ENCODE data around the gene DNAH3. TPM values are rescaled to one million over a fixed set of nuclear protein-coding genes. Genes with fewer than 3 reads are reported as not detected.

The DNAH3 gene
- polyA plus RNA-seq, 2 of the 4 experiments (the other 2 are of a cell fraction), result 0.37 to 0.81 TPM

GRCh38 chr16:21186326-21186691 lies 35.7 kb upstream of the DNAH3 start:
- Histone ChIP-seq H3K4me3 (no peak overlapping the region), H3K9me3 (peaks cover 3% of the 10 kb centered on the region; the same call in 2 of the 3 replicates), H3K4me2 (no peak overlapping the region), H3K4me1 (peaks cover 10% of the 10 kb centered on the region; the same call in 2 of the 3 replicates), H3K27ac (no peak overlapping the region)
- no peak for DNase-seq (ENCODE audit: low read depth in 1 of 2, low spot score in 1 of 2)
- WGBS (ENCODE audit: missing lambda C conversion rate), result 86% methylated on average over 4 of the region's 4 CpGs
- ChIA-PET POLR2A (interaction anchor here (1.6 kb wide), 1 partner anchor 114 kb away, joined by 4 read pairs; no protein-coding TSS in a partner anchor), CTCF (interaction anchor here (0.6 to 11.5 kb wide), 10 partner anchors 9 to 336 kb away, joined by 3 to 160 read pairs (median 6); partner anchors contain the start of gene CRYM)
- no peak for TF ChIP-seq NFE2L2 (conservative IDR thresholded peaks at IDR 0.05; ENCODE audit: low read length)
- no peak for TF ChIP-seq KDM5A (IDR thresholded peaks at IDR 0.05)
- no peak for TF ChIP-seq JUN (IDR thresholded peaks at IDR 0.05)
- no peak for TF ChIP-seq HOXB13 (CRISPR knock-in tag; IDR thresholded peaks at IDR 0.05; ENCODE audit: low read depth)
- no peak for TF ChIP-seq RFX5 (IDR thresholded peaks at IDR 0.05)
- TF ChIP-seq GATA3 (IDR thresholded peaks at IDR 0.05; ENCODE audit: borderline replicate concordance), result no peak
- TF ChIP-seq HDAC2 (IDR thresholded peaks at IDR 0.05), result no peak
- TF ChIP-seq, protein P1, sequence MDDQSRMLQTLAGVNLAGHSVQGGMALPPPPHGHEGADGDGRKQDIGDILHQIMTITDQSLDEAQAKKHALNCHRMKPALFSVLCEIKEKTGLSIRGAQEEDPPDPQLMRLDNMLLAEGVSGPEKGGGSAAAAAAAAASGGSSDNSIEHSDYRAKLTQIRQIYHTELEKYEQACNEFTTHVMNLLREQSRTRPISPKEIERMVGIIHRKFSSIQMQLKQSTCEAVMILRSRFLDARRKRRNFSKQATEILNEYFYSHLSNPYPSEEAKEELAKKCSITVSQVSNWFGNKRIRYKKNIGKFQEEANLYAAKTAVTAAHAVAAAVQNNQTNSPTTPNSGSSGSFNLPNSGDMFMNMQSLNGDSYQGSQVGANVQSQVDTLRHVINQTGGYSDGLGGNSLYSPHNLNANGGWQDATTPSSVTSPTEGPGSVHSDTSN (IDR thresholded peaks at IDR 0.05), result no peak
- TF ChIP-seq EHMT2 (IDR thresholded peaks at IDR 0.05; ENCODE audit: low read depth), result no peak
- TF ChIP-seq CHD4 (IDR thresholded peaks at IDR 0.05; ENCODE audit: borderline replicate concordance), result no peak
- no peak for TF ChIP-seq MAX (IDR thresholded peaks at IDR 0.05)
- TF ChIP-seq CBX8 (IDR thresholded peaks at IDR 0.05), result no peak
- no peak for FAIRE-seq
- no peak for ATAC-seq

DNA sequence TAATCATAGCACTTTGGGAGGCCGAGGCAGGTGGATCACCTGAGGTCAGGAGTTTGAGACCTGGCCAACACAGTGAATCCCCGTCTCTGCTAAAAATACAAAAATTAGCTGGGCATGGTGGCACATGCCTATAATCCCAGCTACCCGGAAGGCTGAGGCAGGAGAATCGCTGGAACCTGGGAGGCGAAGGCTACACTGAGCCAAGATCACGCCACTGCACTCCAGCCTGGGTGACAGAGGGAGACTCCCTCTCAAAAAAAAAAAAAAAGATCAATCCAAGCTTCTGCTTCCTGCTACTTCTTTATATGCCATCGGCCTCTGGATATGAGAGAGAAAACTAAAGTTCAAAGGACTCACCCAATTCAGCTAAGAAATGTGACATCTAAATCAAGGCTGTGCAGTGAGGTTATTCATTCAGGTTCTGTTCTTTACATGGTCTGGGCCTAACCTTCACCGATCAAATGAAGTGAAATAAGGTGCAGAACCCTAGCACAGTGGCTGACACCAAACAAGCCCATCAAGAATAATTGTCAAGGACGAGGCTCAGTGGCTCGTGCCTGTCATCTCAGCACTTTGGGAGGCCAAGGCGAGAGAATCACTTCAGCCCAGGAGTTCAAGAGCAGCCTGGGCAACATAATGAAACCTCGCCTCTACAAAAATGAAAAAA lies 35.1 kb upstream of the DNAH3 start:
- ATAC-seq, result no peak

DNA sequence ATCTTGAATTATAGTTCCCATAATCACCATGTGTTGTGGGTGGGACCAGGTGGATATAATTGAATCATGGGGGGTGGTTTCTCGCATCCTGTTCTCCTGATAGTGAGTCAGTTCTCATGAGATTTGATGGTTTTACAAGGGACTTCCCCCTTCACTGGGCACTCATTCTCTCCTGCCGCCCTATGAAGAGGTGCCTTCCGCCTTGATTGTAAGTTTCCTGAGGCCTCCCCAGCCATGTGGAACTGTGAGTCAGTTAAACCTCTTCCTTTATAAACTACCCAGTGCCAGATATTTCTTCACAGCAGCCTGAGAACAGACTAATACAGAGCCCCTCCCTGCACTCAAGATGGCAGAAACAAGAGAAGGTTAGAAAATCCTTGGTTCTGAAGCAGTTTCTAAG lies 34.2 kb upstream of the DNAH3 start:
- 73% methylated on average over 3 of the region's 3 CpGs for WGBS (ENCODE audit: missing lambda C conversion rate)
- Histone ChIP-seq H3K4me2 (no peak overlapping the region), H3K4me3 (no peak overlapping the region), H3K27ac (no peak overlapping the region), H3K9me3 (peaks cover 3% of the 10 kb centered on the region; the same call in 2 of the 3 replicates), H3K4me1 (peaks cover 10% of the 10 kb centered on the region; the same call in 2 of the 3 replicates)
- POLR2A ChIA-PET, result interaction anchor here (1.6 kb wide), 1 partner anchor 116 kb away, joined by 4 read pairs; no protein-coding TSS in a partner anchor
- ATAC-seq, result no peak
- FAIRE-seq, result no peak
- DNase-seq (ENCODE audit: low read depth in 1 of 2, low spot score in 1 of 2), result no peak
- CTCF ChIA-PET, result interaction anchor here (0.6 to 11.5 kb wide), 5 partner anchors 9 to 1126 kb away, joined by 3 to 160 read pairs (median 5); partner anchors contain the start of gene CRYM
- TF ChIP-seq JUNB (IDR thresholded peaks at IDR 0.05), result no peak
- TF ChIP-seq, protein P2, sequence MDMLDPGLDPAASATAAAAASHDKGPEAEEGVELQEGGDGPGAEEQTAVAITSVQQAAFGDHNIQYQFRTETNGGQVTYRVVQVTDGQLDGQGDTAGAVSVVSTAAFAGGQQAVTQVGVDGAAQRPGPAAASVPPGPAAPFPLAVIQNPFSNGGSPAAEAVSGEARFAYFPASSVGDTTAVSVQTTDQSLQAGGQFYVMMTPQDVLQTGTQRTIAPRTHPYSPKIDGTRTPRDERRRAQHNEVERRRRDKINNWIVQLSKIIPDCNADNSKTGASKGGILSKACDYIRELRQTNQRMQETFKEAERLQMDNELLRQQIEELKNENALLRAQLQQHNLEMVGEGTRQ (IDR thresholded peaks at IDR 0.05), result no peak
- TF ChIP-seq HEYL (CRISPR knock-in tag; IDR thresholded peaks at IDR 0.05), result no peak
- no peak for TF ChIP-seq GATA3 (IDR thresholded peaks at IDR 0.05; ENCODE audit: borderline replicate concordance)
- no peak for TF ChIP-seq RARB (CRISPR knock-in tag; IDR thresholded peaks at IDR 0.05)
- no peak for TF ChIP-seq MAFK (IDR thresholded peaks at IDR 0.05; ENCODE audit: partially characterized antibody)
- TF ChIP-seq MAX (IDR thresholded peaks at IDR 0.05), result no peak
- TF ChIP-seq NFE2L2 (conservative IDR thresholded peaks at IDR 0.05; ENCODE audit: low read length), result no peak
- no peak for TF ChIP-seq E2F6 (IDR thresholded peaks at IDR 0.05; ENCODE audit: borderline replicate concordance, low read depth)
- no peak for TF ChIP-seq TP53 (CRISPR knock-in tag; IDR thresholded peaks at IDR 0.05)
- TF ChIP-seq, protein P3, sequence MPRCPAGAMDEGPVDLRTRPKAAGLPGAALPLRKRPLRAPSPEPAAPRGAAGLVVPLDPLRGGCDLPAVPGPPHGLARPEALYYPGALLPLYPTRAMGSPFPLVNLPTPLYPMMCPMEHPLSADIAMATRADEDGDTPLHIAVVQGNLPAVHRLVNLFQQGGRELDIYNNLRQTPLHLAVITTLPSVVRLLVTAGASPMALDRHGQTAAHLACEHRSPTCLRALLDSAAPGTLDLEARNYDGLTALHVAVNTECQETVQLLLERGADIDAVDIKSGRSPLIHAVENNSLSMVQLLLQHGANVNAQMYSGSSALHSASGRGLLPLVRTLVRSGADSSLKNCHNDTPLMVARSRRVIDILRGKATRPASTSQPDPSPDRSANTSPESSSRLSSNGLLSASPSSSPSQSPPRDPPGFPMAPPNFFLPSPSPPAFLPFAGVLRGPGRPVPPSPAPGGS (IDR thresholded peaks at IDR 0.05), result no peak
- no peak for TF ChIP-seq NPAS2 (CRISPR knock-in tag; IDR thresholded peaks at IDR 0.05; ENCODE audit: borderline replicate concordance)

More for the DNA sequence above, 35.1 kb upstream of the DNAH3 start:
- 93% methylated on average over 11 of the region's 12 CpGs for WGBS (ENCODE audit: missing lambda C conversion rate)
- Histone ChIP-seq H3K4me1 (peaks cover 10% of the 10 kb centered on the region; the same call in 2 of the 3 replicates), H3K4me3 (no peak overlapping the region), H3K9me3 (peaks cover 3% of the 10 kb centered on the region; the same call in 2 of the 3 replicates), H3K4me2 (no peak overlapping the region), H3K27ac (no peak overlapping the region)
- ChIA-PET POLR2A (interaction anchor here (1.6 kb wide), 1 partner anchor 115 kb away, joined by 4 read pairs; no protein-coding TSS in a partner anchor), CTCF (interaction anchor here (0.6 to 11.5 kb wide), 8 partner anchors 8 to 335 kb away, joined by 3 to 160 read pairs (median 4); partner anchors contain the start of gene CRYM)
- FAIRE-seq (no peak), DNase-seq (ENCODE audit: low read depth in 1 of 2, low spot score in 1 of 2) (no peak)
- no peak for TF ChIP-seq GATA3 (IDR thresholded peaks at IDR 0.05; ENCODE audit: borderline replicate concordance)
- TF ChIP-seq SMC3 (IDR thresholded peaks at IDR 0.05), result no peak
